Keratinocyte (primary cell): ENCODE measurements around the gene JAKMIP1. TPM values are rescaled to one million over a fixed set of nuclear protein-coding genes. Genes with fewer than 3 reads are reported as not detected.

Source experiments
- DNase-seq: peaks from one replicate; pipeline ENCODE4 v3.0.0-alpha.2; 2011; ENCODE audit warnings: low read depth, missing footprints, low spot score
- FAIRE-seq: peaks from 2 replicates; lab custom pipeline; 2011; peaks lifted over from hg19 to GRCh38; lab: Jason Lieb, UNC
- H2AFZ ChIP-seq: 2 replicates; pipeline ENCODE4 v1.6.0; 2012; ENCODE audit warnings: low read length, control low read depth, inconsistent platforms; ENCODE audit not compliant: control insufficient read depth
- H3K27ac ChIP-seq: 2 replicates; pipeline ENCODE4 v1.5.1; 2011; ENCODE audit warnings: low read length; ENCODE audit not compliant: control insufficient read depth, insufficient read depth
- H3K27me3 ChIP-seq: 3 replicates; pipeline ENCODE4 v1.6.0; 2011; ENCODE audit warnings: low read length; ENCODE audit not compliant: control insufficient read depth, insufficient read depth; ENCODE audit errors: extremely low read depth
- H3K36me3 ChIP-seq, 2 experiments: 2 replicates in 1 of 2; 3 replicates in 1 of 2; pipeline ENCODE4 v1.5.1; 2011; ENCODE audit warnings: low read length in 2 of 2, mild to moderate bottlenecking in 1 of 2; ENCODE audit not compliant: control insufficient read depth in 2 of 2, insufficient read depth in 2 of 2; ENCODE audit errors: extremely low read depth in 1 of 2
- H3K4me1 ChIP-seq: 3 replicates; pipeline ENCODE4 v1.5.1; 2011; ENCODE audit warnings: low read length; ENCODE audit not compliant: control insufficient read depth, insufficient read depth; ENCODE audit errors: extremely low read depth
- H3K4me2 ChIP-seq: 3 replicates; pipeline ENCODE4 v1.6.0; 2011; ENCODE audit warnings: low read depth, low read length; ENCODE audit not compliant: control insufficient read depth, insufficient read depth; ENCODE audit errors: extremely low read depth
- H3K4me3 ChIP-seq, 3 experiments: fragments of 200-600 bp in 1 of 3; sonication (generic) in 1 of 3; 2 replicates in 2 of 3; 3 replicates in 1 of 3; pipeline ENCODE4 v1.5.1; 2011 to 2016; ENCODE audit warnings: low read length in 3 of 3, mild to moderate bottlenecking in 3 of 3, control low read depth in 2 of 3, inconsistent platforms in 1 of 3, low read depth in 1 of 3, mixed read lengths in 1 of 3, mixed run types in 1 of 3, moderate library complexity in 1 of 3; ENCODE audit not compliant: control insufficient read depth in 2 of 3, insufficient read depth in 2 of 3; ENCODE audit errors: extremely low read depth in 1 of 3
- H3K79me2 ChIP-seq: 2 replicates; pipeline ENCODE4 v1.6.0; 2012; ENCODE audit warnings: low read length; ENCODE audit not compliant: control insufficient read depth, insufficient read depth
- H3K9ac ChIP-seq: 3 replicates; pipeline ENCODE4 v1.6.0; 2011; ENCODE audit warnings: low read length; ENCODE audit not compliant: control insufficient read depth, insufficient read depth; ENCODE audit errors: extremely low read depth
- H3K9me1 ChIP-seq: 3 replicates; pipeline ENCODE4 v1.6.0; 2011; ENCODE audit warnings: low read length; ENCODE audit not compliant: control insufficient read depth, insufficient read depth; ENCODE audit errors: extremely low read depth
- H3K9me3 ChIP-seq: 2 replicates; pipeline ENCODE4 v1.5.1; 2012; ENCODE audit warnings: low read depth, low read length; ENCODE audit not compliant: control insufficient read depth
- H4K20me1 ChIP-seq: 3 replicates; pipeline ENCODE4 v1.6.0; 2011; ENCODE audit warnings: low read length; ENCODE audit not compliant: control insufficient read depth, insufficient read depth; ENCODE audit errors: extremely low read depth
- EZH2 ChIP-seq: IDR thresholded peaks from one replicate; pipeline ENCODE4 v1.6.1; 2012; ENCODE audit warnings: inconsistent platforms, mild to moderate bottlenecking, low read length, moderate library complexity
- dilution Hi-C: fragments of 300-500 bp; cut with MboI; formaldehyde crosslinking; loops from one replicate; pipeline ENCODE4 v1.7.0; 2020; ENCODE audit warnings: low sequenced_read_pairs; ENCODE audit not compliant: extremely low pct_ligation_motif_present
- polyA plus RNA-seq, 5 experiments: library from polyadenylated mRNA; depleted of rRNA in 3 of 5; stranded (reverse) in 3 of 5; stranded (forward) in 1 of 5; unstranded in 1 of 5; fragments of >200 nt; gene quantifications; 1 replicate in 1 of 5; 2 replicates in 3 of 5; 3 replicates in 1 of 5; pipeline versions ENCODE4 v1.2.1 to v1.2.3, GENCODE V29; 2011 to 2012; ENCODE audit warnings: missing spikeins in 2 of 5, low read depth in 1 of 5, low replicate concordance in 1 of 5
- TF ChIP-seq, protein P1 (sequence below), 3 experiments: IDR thresholded peaks in 1 of 3; conservative IDR thresholded peaks in 1 of 3; optimal IDR thresholded peaks in 1 of 3; 2 replicates in 2 of 3; 3 replicates in 1 of 3; pipeline versions ENCODE3 to v1.5.1; 2011; ENCODE audit warnings: low read length in 3 of 3, mild to moderate bottlenecking in 3 of 3, moderate library complexity in 2 of 3, control low read depth in 1 of 3, inconsistent platforms in 1 of 3; ENCODE audit not compliant: insufficient read depth in 2 of 3; ENCODE audit errors: extremely low read depth in 1 of 3

The JAKMIP1 gene
- polyA plus RNA-seq, 1 donor (not counting 4 experiments of a cell fraction or from before 2014, with no cell fraction given): not detected

- Histone ChIP-seq H3K9ac (no peak overlapping the region), H3K27ac (no peak overlapping the region), H3K9me3 (no peaks in the 10 kb centered on the region), H2AFZ (no peak overlapping the region), H3K4me1 (no peaks in the 10 kb centered on the region), H3K9me1 (no peaks in the 10 kb centered on the region), H3K4me2 (no peak overlapping the region), H3K4me3 (no peak overlapping the region), H4K20me1 (no peaks in the 10 kb centered on the region), H3K27me3 (no peaks in the 10 kb centered on the region), H3K36me3 (no peaks in the 10 kb centered on the region), H3K79me2 (no peaks in the 10 kb centered on the region)
- TF ChIP-seq, protein P1, sequence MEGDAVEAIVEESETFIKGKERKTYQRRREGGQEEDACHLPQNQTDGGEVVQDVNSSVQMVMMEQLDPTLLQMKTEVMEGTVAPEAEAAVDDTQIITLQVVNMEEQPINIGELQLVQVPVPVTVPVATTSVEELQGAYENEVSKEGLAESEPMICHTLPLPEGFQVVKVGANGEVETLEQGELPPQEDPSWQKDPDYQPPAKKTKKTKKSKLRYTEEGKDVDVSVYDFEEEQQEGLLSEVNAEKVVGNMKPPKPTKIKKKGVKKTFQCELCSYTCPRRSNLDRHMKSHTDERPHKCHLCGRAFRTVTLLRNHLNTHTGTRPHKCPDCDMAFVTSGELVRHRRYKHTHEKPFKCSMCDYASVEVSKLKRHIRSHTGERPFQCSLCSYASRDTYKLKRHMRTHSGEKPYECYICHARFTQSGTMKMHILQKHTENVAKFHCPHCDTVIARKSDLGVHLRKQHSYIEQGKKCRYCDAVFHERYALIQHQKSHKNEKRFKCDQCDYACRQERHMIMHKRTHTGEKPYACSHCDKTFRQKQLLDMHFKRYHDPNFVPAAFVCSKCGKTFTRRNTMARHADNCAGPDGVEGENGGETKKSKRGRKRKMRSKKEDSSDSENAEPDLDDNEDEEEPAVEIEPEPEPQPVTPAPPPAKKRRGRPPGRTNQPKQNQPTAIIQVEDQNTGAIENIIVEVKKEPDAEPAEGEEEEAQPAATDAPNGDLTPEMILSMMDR (optimal IDR thresholded peaks at IDR 0.05 in 1 of 3, IDR thresholded peaks at IDR 0.05 in 1 of 3, conservative IDR thresholded peaks at IDR 0.05 in 1 of 3; ENCODE audit: extremely low read depth in 1 of 3, insufficient read depth in 2 of 3, low read length in 3 of 3): no peak
- TF ChIP-seq EZH2: no peak
- no peak for DNase-seq
- no peak for FAIRE-seq
- dilution Hi-C loops: no loop called here
These were observed 108.2 kb downstream of the JAKMIP1 start for GRCh38 chr4:6092131-6092530.

GRCh38 chr4:6090931-6091330, 109.4 kb downstream of the JAKMIP1 start:
- TF ChIP-seq, protein P1 (optimal IDR thresholded peaks at IDR 0.05 in 1 of 3, IDR thresholded peaks at IDR 0.05 in 1 of 3, conservative IDR thresholded peaks at IDR 0.05 in 1 of 3; ENCODE audit: extremely low read depth in 1 of 3, insufficient read depth in 2 of 3, low read length in 3 of 3): no peak
- TF ChIP-seq EZH2: no peak
- Histone ChIP-seq H3K36me3 (no peaks in the 10 kb centered on the region), H3K79me2 (no peaks in the 10 kb centered on the region), H3K9ac (no peak overlapping the region), H3K4me3 (no peak overlapping the region), H3K9me1 (no peaks in the 10 kb centered on the region), H3K9me3 (no peaks in the 10 kb centered on the region), H2AFZ (no peak overlapping the region), H3K4me1 (no peaks in the 10 kb centered on the region), H3K27ac (no peak overlapping the region), H3K4me2 (no peak overlapping the region), H4K20me1 (no peaks in the 10 kb centered on the region), H3K27me3 (no peaks in the 10 kb centered on the region)
- FAIRE-seq: no peak
- dilution Hi-C loops: no loop called here
- DNase-seq: no peak
